Measurements from ENCODE around the gene OTUD1. TPM values are rescaled to one million over a fixed set of nuclear protein-coding genes. Genes with fewer than 3 reads are reported as not detected.

Gene OTUD1
- total RNA-seq, 1 experiment from 2014 or later, result 5.7 TPM

GRCh38 chr10:23412223-23412622 lies 26.7 kb upstream of the OTUD1 start:
- no peak overlapping the region for H3K4me2 ChIP-seq (ENCODE audit: low read length)
- H4K20me1 ChIP-seq (ENCODE audit: insufficient read depth), result no peaks in the 10 kb centered on the region
- H3K9me3 ChIP-seq (ENCODE audit: control insufficient read depth in 1 of 2, insufficient read depth in 1 of 2, low read depth in 1 of 2, low read length in 2 of 2), result no peaks in the 10 kb centered on the region
- no peaks in the 10 kb centered on the region for H3K27me3 ChIP-seq (ENCODE audit: insufficient read depth, low read length)
- H3K9ac ChIP-seq (ENCODE audit: low read length), result no peak overlapping the region
- no peaks in the 10 kb centered on the region for H3K9me2 ChIP-seq (ENCODE audit: insufficient read depth)
- no peaks in the 10 kb centered on the region for H3K79me2 ChIP-seq (ENCODE audit: insufficient read depth, low read length)
- H3K4me1 ChIP-seq (ENCODE audit: control insufficient read depth in 1 of 2, insufficient read depth in 2 of 2, low read length in 2 of 2), result peaks cover 0 to under 1% of the 10 kb centered on the region in 2 experiments; a peak in 1 of 4 replicates
- RAD21 ChIA-PET (ENCODE audit: low non-redundant PET in 1 of 2, low total read pairs in 2 of 2, uncharacterized antibody in 2 of 2, unreplicated experiment in 2 of 2), result no interaction called here
- DNase-seq (ENCODE audit: low read depth, low spot score) (no peak), ATAC-seq (no peak)
- POLR2A ChIA-PET, result no interaction called here
- no peak overlapping the region for H2AFZ ChIP-seq (ENCODE audit: low read depth, low read length, poor library complexity, severe bottlenecking)
- TF ChIP-seq ZBTB33 (IDR thresholded peaks at IDR 0.05; ENCODE audit: extremely low read depth, insufficient replicate concordance, low read length), result no peak
- TF ChIP-seq CTCF (IDR thresholded peaks at IDR 0.05 in 2 of 3, conservative IDR thresholded peaks at IDR 0.05 in 1 of 3; ENCODE audit: borderline replicate concordance in 1 of 3, insufficient read depth in 1 of 3, low read depth in 2 of 3, low read length in 2 of 3), result no peak
- no peak for TF ChIP-seq RAD21 (IDR thresholded peaks at IDR 0.05; ENCODE audit: low read depth)
- no peak for TF ChIP-seq EZH2 (IDR thresholded peaks at IDR 0.05)
- TF ChIP-seq, protein P1, sequence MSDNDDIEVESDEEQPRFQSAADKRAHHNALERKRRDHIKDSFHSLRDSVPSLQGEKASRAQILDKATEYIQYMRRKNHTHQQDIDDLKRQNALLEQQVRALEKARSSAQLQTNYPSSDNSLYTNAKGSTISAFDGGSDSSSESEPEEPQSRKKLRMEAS (IDR thresholded peaks at IDR 0.05), result no peak
- TF ChIP-seq SP1 (IDR thresholded peaks at IDR 0.05; ENCODE audit: low read depth), result no peak
- no peak for TF ChIP-seq ZNF274 (IDR thresholded peaks at IDR 0.05; ENCODE audit: low read depth, low read length)
- no peak for TF ChIP-seq TCF7L2 (IDR thresholded peaks at IDR 0.05; ENCODE audit: borderline replicate concordance, extremely low read depth, insufficient read depth, insufficient read length)
- TF ChIP-seq POLR2AphosphoS5 (IDR thresholded peaks at IDR 0.05; ENCODE audit: low read depth, low read length), result no peak
- no peak for TF ChIP-seq EGR1 (IDR thresholded peaks at IDR 0.05; ENCODE audit: low read depth)
- no peak for TF ChIP-seq EZH2phosphoT487 (IDR thresholded peaks at IDR 0.05; ENCODE audit: borderline replicate concordance)
- no peak for TF ChIP-seq YY1 (IDR thresholded peaks at IDR 0.05; ENCODE audit: extremely low read depth, insufficient replicate concordance, low read depth, low read length)
- H3K27ac ChIP-seq (ENCODE audit: low read depth, low read length), result no peak overlapping the region
- no TSS peak for BruUV-seq (replicated peaks)
- CTCF ChIA-PET, result no interaction called here
- H3K36me3 ChIP-seq (ENCODE audit: control insufficient read depth in 1 of 2, insufficient read depth in 2 of 2, low read length in 2 of 2), result no peaks in the 10 kb centered on the region
- intact Hi-C loops (cut with micrococcal nuclease), result no loop called here
- H3K4me3 ChIP-seq (replicated peaks in 1 of 2; ENCODE audit: low read depth in 1 of 2, low read length in 2 of 2), result no peak overlapping the region
